ENCODE results near the gene PDLIM7.

DNA sequence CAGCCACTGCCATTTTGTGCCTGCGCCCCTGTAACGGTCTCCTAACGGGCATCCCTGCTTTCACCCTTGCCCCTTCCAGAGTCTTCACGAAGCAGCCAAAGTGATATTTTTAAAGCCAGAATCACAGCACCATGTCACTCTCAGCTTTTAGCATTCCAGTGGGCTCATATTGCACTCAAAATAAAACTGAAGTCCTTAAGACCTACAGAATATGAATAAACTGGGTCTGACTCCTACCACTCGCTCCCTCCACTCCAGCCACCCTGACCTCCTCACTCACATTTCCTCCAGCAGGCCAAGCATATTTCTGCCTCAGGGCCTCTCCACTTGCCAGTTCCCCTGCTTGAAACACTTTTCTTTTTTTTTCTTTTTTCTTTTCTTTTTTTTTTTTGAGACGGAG, 2.4 kb upstream of the PDLIM7 start:
- TF ChIP-seq IKZF2 (IDR thresholded peaks at IDR 0.05) (no peak), ZBED1 (IDR thresholded peaks at IDR 0.05; ENCODE audit: borderline replicate concordance) (no peak), YBX1 (IDR thresholded peaks at IDR 0.05) (no peak), YY1 (IDR thresholded peaks at IDR 0.05; ENCODE audit: low read depth, low read length) (no peak), SRF (IDR thresholded peaks at IDR 0.05; ENCODE audit: low read depth in 2 of 2, low read length in 2 of 2) (no peak), CTCF (IDR thresholded peaks at IDR 0.05 in 2 of 3, conservative IDR thresholded peaks at IDR 0.05 in 1 of 3; ENCODE audit: control insufficient read depth in 2 of 3, extremely low read depth in 1 of 3, insufficient read depth in 1 of 3, low read depth in 3 of 3, low read length in 3 of 3) (no peak), CHD2 (IDR thresholded peaks at IDR 0.05; ENCODE audit: borderline replicate concordance, low read depth, low read length) (no peak), TCF3 (IDR thresholded peaks at IDR 0.05; ENCODE audit: borderline replicate concordance, insufficient read depth, low read depth, low read length) (no peak)

Measured in GM12878 (cell line).